OCI-LY3 (cell line): ENCODE measurements around the gene SLC38A10.

Experiments used
- H2AFZ ChIP-seq: fragments of 200-600, 300-600 bp; shearing (Covaris generic); 2 replicates; pipeline ENCODE4 v1.6.0; 2014; ENCODE audit warnings: antibody characterized with exemption, low read depth, low read length
- H3K27ac ChIP-seq: fragments of 200-600, 300-600 bp; sonication (generic); 2 replicates; pipeline ENCODE4 v1.5.1; 2014; ENCODE audit warnings: mild to moderate bottlenecking, low read length, moderate library complexity, mixed read lengths
- H3K27me3 ChIP-seq: fragments of 200-600, 300-600 bp; sonication (generic); 2 replicates; pipeline ENCODE4 v1.6.1; 2014; ENCODE audit warnings: low read depth, low read length, mixed read lengths
- H3K36me3 ChIP-seq: fragments of 200-600, 300-600 bp; sonication (generic); replicated peaks from 2 replicates; pipeline ENCODE3; 2014; ENCODE audit warnings: low read depth, low read length, mixed read lengths
- H3K4me1 ChIP-seq: fragments of 300-600, 200-600 bp; sonication (generic); 2 replicates; pipeline ENCODE4 v1.6.1; 2014; ENCODE audit warnings: low read length, mixed read lengths
- H3K4me2 ChIP-seq: fragments of 200-600, 300-600 bp; sonication (generic); 2 replicates; pipeline ENCODE4 v1.6.1; 2014; ENCODE audit warnings: low read length, mixed read lengths
- H3K4me3 ChIP-seq: fragments of 300-600, 200-600 bp; sonication (generic); 2 replicates; pipeline ENCODE4 v1.5.1; 2014; ENCODE audit warnings: antibody characterized with exemption, mild to moderate bottlenecking, low read length, moderate library complexity
- H3K79me2 ChIP-seq: fragments of 300-600, 200-600 bp; shearing (Covaris generic); 2 replicates; pipeline ENCODE4 v1.6.1; 2014; ENCODE audit warnings: mild to moderate bottlenecking, low read length, mixed read lengths
- H3K9ac ChIP-seq: fragments of 300-600, 200-600 bp; shearing (Covaris generic); 2 replicates; pipeline ENCODE4 v1.6.0; 2014; ENCODE audit warnings: mild to moderate bottlenecking, low read length, moderate library complexity
- H3K9me3 ChIP-seq: fragments of 200-600, 300-600 bp; shearing (Covaris generic); 2 replicates; pipeline ENCODE4 v1.6.1; 2014; ENCODE audit warnings: low read length, mixed read lengths; ENCODE audit not compliant: insufficient read depth
- H4K20me1 ChIP-seq: fragments of 200-600, 300-600 bp; sonication (generic); 2 replicates; pipeline ENCODE4 v1.6.1; 2016; ENCODE audit warnings: low read length, mixed read lengths; ENCODE audit not compliant: insufficient read depth
- EZH2phosphoT487 ChIP-seq: fragments of 200-600 bp; shearing (Covaris generic); IDR thresholded peaks from 2 replicates; pipeline ENCODE4 v1.6.1; 2018; ENCODE audit warnings: antibody characterized with exemption, mixed run types, low read depth
- TF ChIP-seq, protein P1 (sequence below): fragments of 200-600, 300-600 bp; sonication (generic); IDR thresholded peaks from 2 replicates; pipeline ENCODE4 v1.5.1; 2014; ENCODE audit warnings: antibody characterized with exemption, low read length, low read depth

SLC38A10 gene

DNA sequence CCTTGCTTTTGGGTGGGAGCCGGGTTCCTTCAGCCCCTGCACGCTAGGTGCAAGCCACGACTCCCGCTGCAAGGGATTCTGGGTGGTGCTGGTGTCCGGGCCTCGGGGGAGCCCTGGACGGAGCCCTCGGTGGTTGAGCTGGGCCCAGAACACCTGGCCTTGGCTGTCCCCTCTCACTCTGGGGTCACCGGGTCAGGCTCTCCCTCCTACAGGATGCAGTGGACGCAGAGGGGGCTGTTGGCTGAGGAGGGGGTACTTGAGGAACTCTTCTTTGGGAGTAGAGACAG is 27.9 kb upstream of the SLC38A10 start:
- Histone ChIP-seq H4K20me1 (no peaks in the 10 kb centered on the region), H3K9ac (no peak overlapping the region), H3K27ac (no peak overlapping the region), H3K36me3 (no peaks in the 10 kb centered on the region), H3K9me3 (no peaks in the 10 kb centered on the region), H3K4me1 (no peaks in the 10 kb centered on the region), H2AFZ (no peak overlapping the region), H3K4me2 (no peak overlapping the region), H3K79me2 (no peaks in the 10 kb centered on the region), H3K4me3 (no peak overlapping the region), H3K27me3 (no peaks in the 10 kb centered on the region)
- TF ChIP-seq, protein P1, sequence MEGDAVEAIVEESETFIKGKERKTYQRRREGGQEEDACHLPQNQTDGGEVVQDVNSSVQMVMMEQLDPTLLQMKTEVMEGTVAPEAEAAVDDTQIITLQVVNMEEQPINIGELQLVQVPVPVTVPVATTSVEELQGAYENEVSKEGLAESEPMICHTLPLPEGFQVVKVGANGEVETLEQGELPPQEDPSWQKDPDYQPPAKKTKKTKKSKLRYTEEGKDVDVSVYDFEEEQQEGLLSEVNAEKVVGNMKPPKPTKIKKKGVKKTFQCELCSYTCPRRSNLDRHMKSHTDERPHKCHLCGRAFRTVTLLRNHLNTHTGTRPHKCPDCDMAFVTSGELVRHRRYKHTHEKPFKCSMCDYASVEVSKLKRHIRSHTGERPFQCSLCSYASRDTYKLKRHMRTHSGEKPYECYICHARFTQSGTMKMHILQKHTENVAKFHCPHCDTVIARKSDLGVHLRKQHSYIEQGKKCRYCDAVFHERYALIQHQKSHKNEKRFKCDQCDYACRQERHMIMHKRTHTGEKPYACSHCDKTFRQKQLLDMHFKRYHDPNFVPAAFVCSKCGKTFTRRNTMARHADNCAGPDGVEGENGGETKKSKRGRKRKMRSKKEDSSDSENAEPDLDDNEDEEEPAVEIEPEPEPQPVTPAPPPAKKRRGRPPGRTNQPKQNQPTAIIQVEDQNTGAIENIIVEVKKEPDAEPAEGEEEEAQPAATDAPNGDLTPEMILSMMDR = no peak
- no peak for TF ChIP-seq EZH2phosphoT487

DNA sequence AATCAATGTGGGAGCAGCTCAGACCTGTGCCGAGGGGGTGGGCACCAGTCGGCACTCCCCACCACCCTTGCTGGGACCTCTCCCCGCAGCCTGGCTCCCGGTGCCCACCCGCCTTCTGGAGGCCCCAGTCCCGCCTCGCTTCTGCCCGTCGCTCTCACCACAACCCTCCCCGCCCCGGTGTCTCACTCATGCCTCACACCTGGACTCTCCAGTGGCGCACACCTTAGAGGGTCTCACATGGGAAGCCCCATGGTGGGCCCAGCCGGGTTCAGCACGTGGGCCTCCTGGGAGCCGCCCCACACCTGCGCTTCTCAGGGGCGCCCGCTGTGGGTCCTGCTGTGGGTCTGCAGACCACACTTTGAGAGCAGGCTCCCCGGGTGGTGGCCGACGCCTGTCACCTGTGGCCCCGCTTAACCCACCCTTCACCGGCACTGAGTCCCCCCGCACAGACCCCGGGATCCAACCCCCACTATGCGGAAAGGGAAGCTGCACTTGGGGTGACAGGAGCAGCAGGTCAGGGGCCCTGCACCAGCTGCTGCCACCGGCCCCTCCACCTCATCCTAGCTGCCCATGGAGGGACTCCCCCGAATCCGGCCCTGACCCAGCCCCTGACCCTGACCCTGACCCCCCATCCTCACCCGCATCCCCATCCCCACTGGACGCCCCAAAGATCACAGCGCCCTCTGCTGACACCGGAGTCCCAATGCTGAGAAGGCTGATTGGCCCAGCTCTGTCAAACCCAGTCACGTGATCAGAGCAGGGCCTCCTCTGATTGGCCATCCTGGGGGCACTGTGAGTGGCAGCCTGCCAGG is 27.4 kb upstream of the SLC38A10 start:
- H3K9me3 ChIP-seq = no peaks in the 10 kb centered on the region
- H3K36me3 ChIP-seq = no peaks in the 10 kb centered on the region
- H3K27ac ChIP-seq = no peak overlapping the region
- H2AFZ ChIP-seq = no peak overlapping the region
- H3K4me1 ChIP-seq = no peaks in the 10 kb centered on the region
- H4K20me1 ChIP-seq = no peaks in the 10 kb centered on the region
- H3K4me3 ChIP-seq = no peak overlapping the region
- H3K79me2 ChIP-seq = no peaks in the 10 kb centered on the region
- no peak overlapping the region for H3K9ac ChIP-seq
- no peaks in the 10 kb centered on the region for H3K27me3 ChIP-seq
- TF ChIP-seq EZH2phosphoT487 = no peak
- TF ChIP-seq, protein P1 = peak; percentile 52
- H3K4me2 ChIP-seq = no peak overlapping the region

DNA sequence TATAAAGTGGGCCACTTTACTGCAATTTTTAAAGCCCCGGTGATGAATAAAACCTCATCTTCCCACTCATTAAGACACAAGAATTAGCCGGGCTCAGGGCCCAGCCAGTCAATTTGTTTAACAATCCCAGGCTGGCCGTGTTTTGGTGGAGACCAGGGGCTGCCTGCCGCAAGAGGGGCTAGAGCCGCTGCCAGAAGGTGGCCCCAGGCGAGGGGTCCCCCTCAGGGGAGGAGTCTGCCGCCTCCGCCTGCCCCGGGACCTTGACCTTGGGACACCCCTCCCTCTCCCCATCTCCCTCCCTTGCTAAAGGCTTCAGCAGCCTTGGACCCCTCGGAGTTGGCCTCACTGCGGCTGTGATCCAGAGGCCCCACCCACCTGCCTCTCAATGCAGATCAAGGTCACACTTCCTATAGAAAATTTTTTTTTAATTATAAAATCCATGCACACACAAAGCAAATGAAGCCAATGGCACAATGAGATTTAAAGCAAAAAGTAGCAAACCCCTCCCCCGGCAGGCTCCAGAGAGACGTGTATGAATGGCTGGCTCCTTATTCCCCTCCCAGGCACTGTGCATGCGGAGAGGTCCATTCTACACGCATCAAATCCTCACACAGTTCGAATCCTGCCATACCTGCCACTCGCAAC is 23.0 kb upstream of the SLC38A10 start:
- Histone ChIP-seq H4K20me1 (no peaks in the 10 kb centered on the region), H3K4me1 (no peaks in the 10 kb centered on the region), H2AFZ (no peak overlapping the region), H3K27me3 (no peaks in the 10 kb centered on the region), H3K9ac (no peak overlapping the region), H3K4me3 (no peak overlapping the region), H3K27ac (no peak overlapping the region), H3K36me3 (no peaks in the 10 kb centered on the region), H3K9me3 (no peaks in the 10 kb centered on the region), H3K4me2 (no peak overlapping the region), H3K79me2 (no peaks in the 10 kb centered on the region)
- TF ChIP-seq EZH2phosphoT487 = no peak
- TF ChIP-seq, protein P1 = no peak

DNA sequence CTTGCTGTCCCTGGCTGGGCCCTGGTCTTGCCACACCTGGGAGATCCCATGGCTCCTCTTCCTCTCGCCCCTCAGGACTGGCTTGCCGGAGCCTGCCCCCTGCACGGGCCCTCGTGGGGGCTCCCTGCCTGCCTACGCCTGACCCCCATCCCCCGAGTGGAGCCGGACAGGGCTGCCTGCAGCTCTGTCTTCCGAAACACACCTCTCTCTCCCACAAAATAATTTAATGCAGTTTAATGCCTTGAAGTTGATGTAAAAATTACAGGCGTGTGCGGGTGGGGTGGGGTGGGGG is 22.4 kb upstream of the SLC38A10 start:
- Histone ChIP-seq H3K27ac (no peak overlapping the region), H3K9ac (no peak overlapping the region), H3K27me3 (no peaks in the 10 kb centered on the region), H4K20me1 (no peaks in the 10 kb centered on the region), H3K79me2 (no peaks in the 10 kb centered on the region), H2AFZ (no peak overlapping the region), H3K36me3 (no peaks in the 10 kb centered on the region), H3K4me1 (peaks cover 4% of the 10 kb centered on the region; the same call in 1 of the 2 replicates), H3K4me3 (no peak overlapping the region), H3K9me3 (no peaks in the 10 kb centered on the region), H3K4me2 (no peak overlapping the region)
- TF ChIP-seq, protein P1 = no peak
- no peak for TF ChIP-seq EZH2phosphoT487
